Loucy (cell line): ENCODE measurements around the gene MICAL2.

Experiments
- CTCF ChIP-seq: fragments of 200-600 bp; sonication (generic); conservative IDR thresholded peaks from 2 replicates; pipeline ENCODE4 v1.5.1; 2014; ENCODE audit warnings: mild to moderate bottlenecking, antibody characterized with exemption, low read length
- EZH2phosphoT487 ChIP-seq: fragments of 200-600 bp; IDR thresholded peaks from 2 replicates; pipeline ENCODE4 v1.6.1; 2018; ENCODE audit warnings: antibody characterized with exemption, mild to moderate bottlenecking, moderate library complexity, borderline replicate concordance

- no peak for TF ChIP-seq CTCF
- TF ChIP-seq EZH2phosphoT487, result no peak
Observed at GRCh38 chr11:12061851-12062560, 48.4 kb upstream of the MICAL2 start.
